Endothelial cell (in vitro differentiated cells): ENCODE results near the gene HNRNPF. TPM values are rescaled to one million over a fixed set of nuclear protein-coding genes. Genes with fewer than 3 reads are reported as not detected.
A peak's percentile ranks its signal among the peaks of the same experiment; 100 is the strongest.

Experiments
- DNase-seq: peaks from one replicate; pipeline ENCODE4 v3.0.0; 2021; ENCODE audit warnings: low spot score
- H3K27ac Mint-ChIP-seq: one replicate; pipeline ENCODE4 v1.8.0; 2021; ENCODE audit warnings: mixed read lengths, inconsistent platforms; ENCODE audit not compliant: unreplicated experiment
- H3K27me3 Mint-ChIP-seq: one replicate; pipeline ENCODE4 v1.8.0; 2021; ENCODE audit warnings: mild to moderate bottlenecking, moderate library complexity, mixed read lengths, inconsistent platforms; ENCODE audit not compliant: unreplicated experiment
- H3K36me3 Mint-ChIP-seq: one replicate; pipeline ENCODE4 v1.8.0; 2021; ENCODE audit warnings: mild to moderate bottlenecking, low read depth, mixed read lengths, inconsistent platforms; ENCODE audit not compliant: unreplicated experiment
- H3K4me1 Mint-ChIP-seq: one replicate; pipeline ENCODE4 v1.8.0; 2021; ENCODE audit warnings: mild to moderate bottlenecking, mixed read lengths, inconsistent platforms; ENCODE audit not compliant: unreplicated experiment
- H3K4me3 Mint-ChIP-seq: one replicate; pipeline ENCODE4 v1.8.0; 2021; ENCODE audit warnings: mild to moderate bottlenecking, mixed read lengths, inconsistent platforms; ENCODE audit not compliant: unreplicated experiment
- H3K9me3 Mint-ChIP-seq: one replicate; pipeline ENCODE4 v1.8.0; 2021; ENCODE audit warnings: mixed read lengths, inconsistent platforms; ENCODE audit not compliant: unreplicated experiment
- total RNA-seq: library from RNA; stranded (reverse); fragmentation: NEBNext Ultra II Directional; extraction: Animal tissue kit (Norgen Biotek cat#: 25700); gene quantifications from one replicate; pipeline ENCODE4 v1.2.1, GENCODE V29; 2021; ENCODE audit not compliant: unreplicated experiment
- TF ChIP-seq, protein P1 (sequence below): fragments of 200-600 bp; sonication (generic); IDR thresholded peaks from one replicate; pipeline ENCODE4 v1.5.0; 2021; ENCODE audit warnings: antibody characterized with exemption; ENCODE audit not compliant: unreplicated experiment

Gene HNRNPF
- total RNA-seq, 1 donor from 2014 or later: 194 TPM

DNA sequence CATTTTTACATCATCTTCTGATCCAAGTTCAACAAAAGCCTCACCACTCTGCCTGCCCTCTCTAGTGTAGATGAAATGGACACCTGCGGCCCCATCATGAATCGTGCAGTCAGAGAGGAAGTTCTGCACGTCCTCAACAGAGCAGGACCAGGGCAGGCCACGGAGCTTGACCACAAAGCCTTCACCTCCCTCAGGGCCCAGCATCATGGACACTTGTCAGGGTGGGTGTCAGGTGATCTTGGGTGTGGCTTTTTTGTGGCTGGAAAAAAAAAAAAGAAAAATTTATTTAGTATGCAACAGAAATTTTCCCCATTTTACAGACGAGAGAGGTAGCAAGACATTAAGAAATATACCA lies 21.3 kb downstream of the HNRNPF start:
- Mint-ChIP-seq H3K27me3 (no peaks in the 10 kb centered on the region), H3K9me3 (no peaks in the 10 kb centered on the region), H3K36me3 (peaks cover 44% of the 10 kb centered on the region), H3K4me3 (peak overlapping the region; percentile 43), H3K4me1 (peaks cover 7% of the 10 kb centered on the region), H3K27ac (no peak overlapping the region)
- DNase-seq: no peak
- TF ChIP-seq, protein P1, sequence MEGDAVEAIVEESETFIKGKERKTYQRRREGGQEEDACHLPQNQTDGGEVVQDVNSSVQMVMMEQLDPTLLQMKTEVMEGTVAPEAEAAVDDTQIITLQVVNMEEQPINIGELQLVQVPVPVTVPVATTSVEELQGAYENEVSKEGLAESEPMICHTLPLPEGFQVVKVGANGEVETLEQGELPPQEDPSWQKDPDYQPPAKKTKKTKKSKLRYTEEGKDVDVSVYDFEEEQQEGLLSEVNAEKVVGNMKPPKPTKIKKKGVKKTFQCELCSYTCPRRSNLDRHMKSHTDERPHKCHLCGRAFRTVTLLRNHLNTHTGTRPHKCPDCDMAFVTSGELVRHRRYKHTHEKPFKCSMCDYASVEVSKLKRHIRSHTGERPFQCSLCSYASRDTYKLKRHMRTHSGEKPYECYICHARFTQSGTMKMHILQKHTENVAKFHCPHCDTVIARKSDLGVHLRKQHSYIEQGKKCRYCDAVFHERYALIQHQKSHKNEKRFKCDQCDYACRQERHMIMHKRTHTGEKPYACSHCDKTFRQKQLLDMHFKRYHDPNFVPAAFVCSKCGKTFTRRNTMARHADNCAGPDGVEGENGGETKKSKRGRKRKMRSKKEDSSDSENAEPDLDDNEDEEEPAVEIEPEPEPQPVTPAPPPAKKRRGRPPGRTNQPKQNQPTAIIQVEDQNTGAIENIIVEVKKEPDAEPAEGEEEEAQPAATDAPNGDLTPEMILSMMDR: no peak

DNA sequence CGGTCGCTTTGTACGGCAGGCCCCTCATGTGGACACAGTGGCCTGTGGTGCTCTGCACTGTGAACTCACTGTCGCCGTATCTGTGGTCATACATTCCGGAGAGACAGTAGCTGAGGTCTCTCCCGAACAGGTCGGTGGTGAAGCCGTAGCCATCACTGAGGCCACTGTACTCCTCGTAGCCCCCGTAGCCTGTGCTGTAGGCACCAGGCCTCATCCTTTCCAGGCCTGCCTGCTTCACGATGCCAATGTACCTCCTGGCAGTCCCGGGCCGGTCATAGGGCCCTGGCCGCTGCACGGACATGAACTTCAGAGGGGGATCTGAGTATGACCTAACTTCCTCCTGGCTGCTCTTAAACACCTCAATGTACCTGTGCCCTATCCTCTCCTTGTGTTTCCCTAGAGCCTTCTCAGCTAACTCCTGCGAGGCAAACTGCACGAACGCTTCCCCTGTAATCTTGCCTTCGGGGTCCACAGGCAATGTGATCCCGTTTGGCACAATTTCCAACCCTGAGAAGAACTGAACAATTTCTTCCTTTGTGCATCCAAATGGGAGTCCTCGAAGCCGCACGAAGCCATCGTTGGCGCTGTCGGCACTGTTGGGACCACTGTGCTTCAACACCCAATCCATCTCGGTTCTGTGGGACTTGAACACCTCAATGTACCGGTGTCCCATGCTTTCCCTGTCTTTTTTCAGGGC lies 21.9 kb downstream of the HNRNPF start:
- TF ChIP-seq, protein P1: no peak
- Mint-ChIP-seq H3K9me3 (no peaks in the 10 kb centered on the region), H3K4me1 (peaks cover 7% of the 10 kb centered on the region), H3K27me3 (no peaks in the 10 kb centered on the region), H3K27ac (no peak overlapping the region), H3K36me3 (peaks cover 39% of the 10 kb centered on the region), H3K4me3 (peak overlapping the region; percentile 66)
- no peak for DNase-seq

DNA sequence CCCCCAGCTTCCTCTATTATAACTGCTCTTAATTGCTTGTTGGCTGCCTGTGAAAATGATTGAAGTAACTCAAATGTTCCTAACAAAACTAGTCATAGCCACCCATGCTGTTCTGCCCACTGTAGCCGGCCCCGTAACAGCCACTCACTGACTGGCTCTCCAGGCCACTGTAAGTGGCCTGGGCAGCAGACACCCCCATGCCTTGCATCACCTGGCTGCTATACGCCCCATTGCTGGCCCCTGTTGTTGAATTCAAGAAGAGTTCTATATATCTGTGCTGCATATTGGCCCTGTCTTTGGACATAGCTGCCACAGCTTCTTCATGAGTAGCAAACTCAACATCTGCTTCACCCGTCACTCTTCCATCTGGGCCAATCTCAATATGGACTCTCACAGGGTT lies 22.4 kb downstream of the HNRNPF start:
- Mint-ChIP-seq H3K27ac (no peak overlapping the region), H3K9me3 (no peaks in the 10 kb centered on the region), H3K36me3 (peaks cover 35% of the 10 kb centered on the region), H3K4me1 (peaks cover 4% of the 10 kb centered on the region), H3K27me3 (peaks cover 1% of the 10 kb centered on the region), H3K4me3 (peak overlapping the region; percentile 66)
- DNase-seq: no peak
- TF ChIP-seq, protein P1: no peak

DNA sequence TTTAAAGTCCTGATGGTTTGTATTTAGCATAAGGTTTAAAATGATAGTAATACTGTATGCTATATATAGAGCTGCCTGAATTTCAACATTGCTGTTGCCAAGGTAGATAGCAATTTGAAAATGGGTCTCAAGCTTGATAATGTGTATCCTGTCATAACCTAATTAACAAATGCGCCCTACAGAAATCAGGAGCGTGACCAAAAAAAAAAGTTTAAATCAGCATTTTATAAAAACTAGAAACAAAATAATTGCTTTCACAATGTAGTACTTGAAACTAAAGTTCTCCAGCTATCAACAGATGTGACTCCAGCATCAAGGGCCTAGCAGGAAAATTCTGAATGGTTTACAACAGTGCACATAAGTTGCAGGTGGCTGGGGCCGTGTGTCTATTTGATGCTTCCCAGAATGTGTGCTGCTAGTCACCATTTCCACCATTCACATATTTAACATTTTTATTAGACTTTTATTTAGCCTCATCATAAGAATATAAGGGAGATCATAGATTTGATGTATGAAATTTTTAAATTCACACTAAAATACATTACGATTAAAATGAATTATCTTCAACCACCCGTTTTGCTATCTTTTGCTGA lies 23.5 kb downstream of the HNRNPF start:
- H3K27ac Mint-ChIP-seq: no peak overlapping the region
- H3K9me3 Mint-ChIP-seq: no peaks in the 10 kb centered on the region
- H3K4me3 Mint-ChIP-seq: no peak overlapping the region
- peaks cover 4% of the 10 kb centered on the region for H3K4me1 Mint-ChIP-seq
- DNase-seq: no peak
- peaks cover 31% of the 10 kb centered on the region for H3K36me3 Mint-ChIP-seq
- H3K27me3 Mint-ChIP-seq: peaks cover 1% of the 10 kb centered on the region
- TF ChIP-seq, protein P1: no peak
